ENCODE data around the gene KCNH1.

Gene KCNH1

GRCh38 chr1:211155040-211155439 lies 21.1 kb upstream of the KCNH1 start:
- no peak for TF ChIP-seq CTCF (conservative IDR thresholded peaks at IDR 0.05; ENCODE audit: control insufficient read depth, insufficient read depth, low read depth, low read length)
- no peak overlapping the region for H3K4me3 ChIP-seq (ENCODE audit: control insufficient read depth, low read depth, low read length)
- peak; percentile 40 for DNase-seq (ENCODE audit: low read depth)

- no peak overlapping the region for H3K4me3 ChIP-seq (ENCODE audit: control insufficient read depth, low read depth, low read length)
- TF ChIP-seq CTCF (conservative IDR thresholded peaks at IDR 0.05; ENCODE audit: control insufficient read depth, insufficient read depth, low read depth, low read length) = no peak
These were observed 20.0 kb upstream of the KCNH1 start for GRCh38 chr1:211153932-211154331.

GRCh38 chr1:211148366-211148765 lies 14.4 kb upstream of the KCNH1 start:
- H3K4me3 ChIP-seq (ENCODE audit: control insufficient read depth, low read depth, low read length) = no peak overlapping the region
- no peak for TF ChIP-seq CTCF (conservative IDR thresholded peaks at IDR 0.05; ENCODE audit: control insufficient read depth, insufficient read depth, low read depth, low read length)
- no peak for DNase-seq (ENCODE audit: low read depth)

More at GRCh38 chr1:211153932-211154331, 20.0 kb upstream of the KCNH1 start:
- DNase-seq (ENCODE audit: low read depth) = no peak

GRCh38 chr1:211145944-211146343 lies 12.0 kb upstream of the KCNH1 start:
- no peak for DNase-seq (ENCODE audit: low read depth)
- no peak for TF ChIP-seq CTCF (conservative IDR thresholded peaks at IDR 0.05; ENCODE audit: control insufficient read depth, insufficient read depth, low read depth, low read length)
- no peak overlapping the region for H3K4me3 ChIP-seq (ENCODE audit: control insufficient read depth, low read depth, low read length)

- TF ChIP-seq CTCF (conservative IDR thresholded peaks at IDR 0.05; ENCODE audit: control insufficient read depth, insufficient read depth, low read depth, low read length) = peak; percentile 89
- no peak overlapping the region for H3K4me3 ChIP-seq (ENCODE audit: control insufficient read depth, low read depth, low read length)
- peak; percentile 67 for DNase-seq (ENCODE audit: low read depth)
These were observed 1.5 kb upstream of the KCNH1 start for GRCh38 chr1:211135342-211135950.

- H3K4me3 ChIP-seq (ENCODE audit: control insufficient read depth, low read depth, low read length) = peak overlapping the region; percentile 23
- DNase-seq (ENCODE audit: low read depth) = no peak
- no peak for TF ChIP-seq CTCF (conservative IDR thresholded peaks at IDR 0.05; ENCODE audit: control insufficient read depth, insufficient read depth, low read depth, low read length)
These were observed 534 bp downstream of the KCNH1 start for GRCh38 chr1:211133393-211133835.
